Ureter (tissue), 1 donor: ENCODE results near the gene EDC3. TPM values are rescaled to one million over a fixed set of nuclear protein-coding genes. Genes with fewer than 3 reads are reported as not detected.
"Not testable (repeated sequence)": the region's sequence is repeated elsewhere in the genome, so short reads cannot be mapped to it uniquely, and the experiment has no call there.

ENCODE experiments used
- DNase-seq: peaks from one replicate; pipeline ENCODE4 v3.0.0-alpha.2; 2020; ENCODE audit warnings: low spot score
- total RNA-seq: library from RNA; stranded (reverse); gene quantifications from one replicate; pipeline ENCODE4 v1.2.4, GENCODE V29; 2023
- donor health status: DM: yes; HTN: yes; CAD: no.

The EDC3 gene, protein sequence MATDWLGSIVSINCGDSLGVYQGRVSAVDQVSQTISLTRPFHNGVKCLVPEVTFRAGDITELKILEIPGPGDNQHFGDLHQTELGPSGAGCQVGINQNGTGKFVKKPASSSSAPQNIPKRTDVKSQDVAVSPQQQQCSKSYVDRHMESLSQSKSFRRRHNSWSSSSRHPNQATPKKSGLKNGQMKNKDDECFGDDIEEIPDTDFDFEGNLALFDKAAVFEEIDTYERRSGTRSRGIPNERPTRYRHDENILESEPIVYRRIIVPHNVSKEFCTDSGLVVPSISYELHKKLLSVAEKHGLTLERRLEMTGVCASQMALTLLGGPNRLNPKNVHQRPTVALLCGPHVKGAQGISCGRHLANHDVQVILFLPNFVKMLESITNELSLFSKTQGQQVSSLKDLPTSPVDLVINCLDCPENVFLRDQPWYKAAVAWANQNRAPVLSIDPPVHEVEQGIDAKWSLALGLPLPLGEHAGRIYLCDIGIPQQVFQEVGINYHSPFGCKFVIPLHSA
- 40.4 TPM for total RNA-seq

DNA sequence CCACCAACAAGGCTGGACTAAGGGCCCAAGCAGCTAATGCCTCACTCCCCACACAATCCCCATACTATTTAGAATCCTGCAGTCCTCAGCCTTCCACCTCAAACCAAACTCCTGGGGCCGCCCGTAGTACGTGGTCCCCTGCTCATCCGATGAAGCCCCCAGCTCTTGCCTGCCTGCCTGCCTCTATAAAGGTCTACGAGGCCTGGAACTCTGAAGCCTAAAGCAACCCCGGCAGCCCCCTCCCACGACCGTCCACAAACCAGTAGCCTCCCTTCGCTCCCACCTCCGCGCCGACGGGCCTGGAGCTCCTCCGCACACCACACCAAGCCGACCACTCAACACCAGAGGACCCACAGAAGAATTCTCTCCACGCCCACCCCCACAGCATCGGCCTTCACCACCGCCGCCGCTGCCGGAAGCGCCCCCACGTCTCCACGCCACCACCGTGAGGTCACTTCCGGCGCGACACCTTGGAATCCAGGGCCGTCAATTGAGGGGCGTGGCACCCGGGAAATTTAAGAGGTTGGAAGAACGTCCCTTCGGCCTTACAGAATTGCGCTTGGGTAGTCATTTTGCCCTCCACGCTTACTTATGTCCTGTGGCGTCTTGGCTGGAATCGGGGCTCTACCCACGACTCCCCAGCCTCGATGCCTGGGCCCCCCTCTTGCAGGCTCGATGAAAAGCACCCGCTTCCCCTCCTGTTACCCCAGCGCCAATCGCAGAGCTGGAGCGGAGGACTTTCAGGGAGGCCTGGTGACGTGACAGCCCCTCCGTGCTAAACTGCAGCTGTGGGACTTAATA, at the start of gene EDC3:
Gene EDC3 (minus strand): TSS at position 428 of the 801 bp plus-strand sequence. CDS start 20,900 bp downstream, outside the sequence.
- peak; percentile 90 for DNase-seq

DNA sequence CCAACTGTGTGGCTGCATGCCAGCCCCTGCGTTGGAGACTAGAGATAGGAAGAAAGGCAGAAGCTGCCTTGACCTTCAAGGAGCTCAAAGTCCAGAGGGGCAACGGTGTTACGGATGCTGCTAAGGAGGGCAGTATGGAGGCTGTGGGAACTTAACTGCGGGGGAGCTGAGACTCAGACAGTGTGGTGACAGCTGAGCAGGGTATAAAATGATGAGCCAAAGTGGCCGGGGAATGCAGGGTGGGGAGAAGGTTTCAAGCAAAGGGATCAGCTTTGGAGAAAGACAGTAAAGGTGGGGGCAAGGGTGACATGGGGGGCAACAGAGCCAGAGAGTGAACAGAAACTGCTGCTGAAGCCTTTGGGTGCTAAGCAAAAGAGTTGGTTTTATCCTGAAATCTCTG, 46.6 kb upstream of the EDC3 start:
- no peak for DNase-seq

DNA sequence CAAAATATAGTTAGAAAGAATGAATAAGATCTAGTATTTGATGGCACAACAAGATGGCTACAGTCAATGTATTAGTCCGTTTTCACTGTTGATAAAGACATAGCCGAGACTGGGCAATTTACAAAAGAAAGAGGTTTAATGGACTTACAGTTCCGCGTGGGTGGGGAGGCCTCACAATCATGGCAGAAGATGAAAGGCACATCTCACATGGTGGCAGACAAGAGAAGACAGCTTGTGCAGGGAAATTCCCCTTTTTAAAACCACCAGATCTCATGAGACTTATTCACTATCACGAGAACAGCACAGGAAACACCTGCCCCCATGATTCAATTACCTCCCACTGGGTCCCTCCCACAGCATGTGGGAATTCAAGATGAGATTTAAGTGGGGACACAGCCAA, 42.4 kb upstream of the EDC3 start:
- DNase-seq: not testable (repeated sequence)

DNA sequence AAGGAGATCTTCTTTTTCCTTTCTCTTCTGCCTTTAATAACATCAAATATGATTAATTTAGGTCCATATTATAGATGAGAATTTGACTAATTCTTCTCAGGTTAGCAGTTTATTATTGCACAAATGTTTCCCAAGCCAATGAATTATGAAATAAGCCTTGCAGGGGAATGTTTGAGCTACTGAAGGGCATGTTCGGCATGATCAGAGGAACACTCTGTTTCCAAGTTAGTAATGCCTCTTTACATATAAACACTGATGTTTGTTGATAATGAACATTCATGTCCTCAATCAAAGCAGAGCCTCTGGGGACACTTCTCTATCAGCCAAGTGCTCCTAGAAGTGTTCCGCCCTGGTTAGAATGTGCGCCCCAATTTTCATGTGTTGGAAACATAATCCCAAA, 39.5 kb upstream of the EDC3 start:
- no peak for DNase-seq

DNA sequence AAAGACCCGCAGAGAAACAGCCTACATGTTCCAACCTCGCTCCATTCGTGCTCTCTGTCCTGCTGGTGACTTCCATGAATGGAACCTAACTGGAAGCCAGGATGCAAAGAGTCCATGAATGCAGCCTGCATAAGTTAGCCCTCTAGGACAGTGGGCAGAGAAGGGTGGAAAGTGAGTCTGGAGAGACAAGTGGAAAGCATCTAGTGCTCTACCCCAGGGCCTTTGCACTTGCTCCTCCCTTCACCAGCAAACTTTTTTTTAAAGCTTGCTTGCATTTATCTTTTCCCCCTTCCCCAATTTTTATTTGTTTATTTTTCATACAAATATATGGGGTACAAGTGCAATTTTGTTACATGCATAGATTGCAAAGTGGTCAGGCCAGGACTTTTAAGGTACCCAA, 37.4 kb upstream of the EDC3 start:
- DNase-seq: no peak

DNA sequence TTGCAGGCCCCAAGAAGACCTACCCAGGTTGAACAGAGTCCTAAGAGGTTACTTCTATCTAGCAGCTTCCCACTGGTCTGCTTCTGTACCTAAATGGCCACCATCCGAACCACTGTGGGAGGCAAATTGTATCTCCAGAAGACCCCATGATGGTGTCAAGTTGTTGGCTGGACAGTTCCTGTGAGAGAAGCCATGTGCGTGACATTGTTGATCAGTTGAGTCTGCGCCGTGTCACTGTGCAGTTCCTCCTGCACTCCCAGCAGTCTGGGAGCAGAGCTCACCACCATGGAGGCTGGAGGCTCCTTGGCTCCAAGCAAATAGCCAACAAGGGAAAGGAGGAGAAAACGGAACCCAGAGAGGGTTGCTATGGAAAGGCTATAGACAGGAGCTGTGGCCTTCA, 37.0 kb upstream of the EDC3 start:
- no peak for DNase-seq

DNA sequence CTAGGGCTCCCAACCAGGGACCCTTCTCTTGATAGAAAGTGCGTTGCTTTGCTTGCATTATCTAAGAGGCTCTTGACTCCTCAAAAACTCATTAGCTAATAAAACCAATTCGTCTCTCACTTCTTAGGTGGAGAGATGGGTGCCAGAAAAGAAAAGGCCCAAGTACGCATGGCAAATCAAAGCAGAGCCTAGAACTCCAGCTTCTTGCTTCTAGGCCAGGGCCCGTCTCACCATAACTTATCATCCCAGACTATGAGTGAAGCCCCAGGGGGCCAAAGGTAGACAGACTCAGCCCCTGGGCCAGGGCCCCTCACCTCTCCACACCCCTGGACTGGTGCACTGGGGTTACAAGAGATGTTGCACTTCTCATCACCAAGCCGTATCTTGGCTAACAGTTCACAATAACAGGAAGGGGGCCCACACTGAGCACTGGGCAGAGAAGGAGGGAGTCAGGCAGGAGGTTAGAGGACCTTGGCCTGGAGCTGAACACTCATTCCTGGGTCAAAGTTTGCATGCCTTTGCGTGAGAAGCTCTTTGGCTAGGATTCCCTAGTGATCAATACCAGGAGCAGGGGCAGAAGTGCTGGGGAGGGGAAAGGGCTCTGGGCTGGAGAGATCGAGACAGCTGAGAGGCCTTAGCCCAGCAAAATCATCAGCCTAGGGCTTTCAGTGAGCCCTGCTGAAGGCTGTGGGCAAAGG, 34.9 kb upstream of the EDC3 start:
- DNase-seq: no peak

DNA sequence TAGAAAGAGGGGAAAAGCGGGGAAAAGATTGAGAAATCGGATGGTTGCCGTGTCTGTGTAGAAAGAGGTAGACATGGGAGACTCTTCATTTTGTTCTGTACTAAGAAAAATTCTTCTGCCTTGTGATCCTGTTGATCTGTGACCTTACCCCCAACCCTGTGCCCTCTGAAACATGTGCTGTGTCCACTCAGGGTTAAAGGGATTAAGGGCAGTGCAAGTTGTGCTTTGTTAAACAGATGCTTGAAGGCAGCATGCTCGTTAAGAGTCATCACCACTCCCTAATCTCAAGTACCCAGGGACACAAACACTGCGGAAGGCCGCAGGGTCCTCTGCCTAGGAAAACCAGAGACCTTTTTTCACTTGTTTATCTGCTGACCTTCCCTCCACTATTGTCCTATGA, 33.5 kb upstream of the EDC3 start:
- DNase-seq: not testable (repeated sequence)

DNA sequence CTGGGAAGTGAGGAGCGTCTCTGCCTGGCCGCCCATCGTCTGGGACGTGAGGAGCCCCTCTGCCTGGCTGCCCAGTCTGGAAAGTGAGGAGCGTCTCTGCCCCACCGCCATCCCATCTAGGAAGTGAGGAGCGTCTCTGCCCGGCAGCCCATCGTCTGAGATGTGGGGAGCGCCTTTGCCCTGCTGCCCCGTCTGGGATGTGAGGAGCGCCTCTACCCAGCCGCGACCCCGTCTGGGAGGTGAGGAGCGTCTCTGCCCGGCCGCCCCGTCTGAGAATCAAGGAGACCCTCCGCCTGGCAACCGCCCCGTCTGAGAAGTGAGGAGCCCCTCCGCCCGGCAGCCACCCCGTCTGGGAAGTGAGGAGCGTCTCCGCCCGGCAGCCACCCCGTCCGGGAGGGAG, 32.9 kb upstream of the EDC3 start:
- not testable (repeated sequence) for DNase-seq

DNA sequence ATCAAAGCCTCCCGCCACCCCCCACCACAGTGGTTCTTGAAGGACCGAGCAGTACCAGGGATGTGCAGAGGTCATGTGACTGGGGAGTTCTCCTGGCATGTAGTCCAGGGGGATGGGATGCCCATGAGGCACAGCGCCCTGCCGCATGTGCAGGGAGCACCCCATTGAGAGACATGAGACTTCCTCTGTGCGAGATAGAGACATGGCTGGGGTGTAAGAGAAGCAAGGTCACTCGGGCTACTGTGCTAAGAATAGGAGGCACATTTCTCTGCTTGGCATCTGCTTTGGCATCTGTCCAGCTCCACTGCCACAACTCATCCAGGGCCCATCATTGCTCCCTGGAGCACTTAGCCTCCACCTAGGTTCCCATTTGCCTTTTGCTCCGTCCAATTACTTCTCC, 31.9 kb upstream of the EDC3 start:
- DNase-seq: no peak

DNA sequence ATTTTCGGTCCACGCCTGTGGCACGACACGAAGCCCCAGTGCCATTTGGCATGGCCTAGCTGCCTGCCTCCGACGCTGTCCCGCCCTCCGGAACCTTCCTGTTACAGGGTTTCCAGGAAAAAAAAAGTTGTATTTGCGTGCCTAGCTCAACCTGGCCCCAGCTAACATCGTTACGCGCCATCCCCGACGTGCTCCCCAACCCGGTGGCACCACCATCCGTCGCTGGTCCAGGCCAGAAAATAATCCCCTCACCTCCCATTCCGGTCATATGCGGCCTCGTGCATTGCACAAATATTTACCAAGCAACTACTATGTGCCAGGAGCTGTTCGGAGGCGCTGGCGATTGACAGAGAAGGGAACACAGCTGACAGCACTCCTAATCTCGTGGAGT, 30.9 kb upstream of the EDC3 start:
- no peak for DNase-seq

DNA sequence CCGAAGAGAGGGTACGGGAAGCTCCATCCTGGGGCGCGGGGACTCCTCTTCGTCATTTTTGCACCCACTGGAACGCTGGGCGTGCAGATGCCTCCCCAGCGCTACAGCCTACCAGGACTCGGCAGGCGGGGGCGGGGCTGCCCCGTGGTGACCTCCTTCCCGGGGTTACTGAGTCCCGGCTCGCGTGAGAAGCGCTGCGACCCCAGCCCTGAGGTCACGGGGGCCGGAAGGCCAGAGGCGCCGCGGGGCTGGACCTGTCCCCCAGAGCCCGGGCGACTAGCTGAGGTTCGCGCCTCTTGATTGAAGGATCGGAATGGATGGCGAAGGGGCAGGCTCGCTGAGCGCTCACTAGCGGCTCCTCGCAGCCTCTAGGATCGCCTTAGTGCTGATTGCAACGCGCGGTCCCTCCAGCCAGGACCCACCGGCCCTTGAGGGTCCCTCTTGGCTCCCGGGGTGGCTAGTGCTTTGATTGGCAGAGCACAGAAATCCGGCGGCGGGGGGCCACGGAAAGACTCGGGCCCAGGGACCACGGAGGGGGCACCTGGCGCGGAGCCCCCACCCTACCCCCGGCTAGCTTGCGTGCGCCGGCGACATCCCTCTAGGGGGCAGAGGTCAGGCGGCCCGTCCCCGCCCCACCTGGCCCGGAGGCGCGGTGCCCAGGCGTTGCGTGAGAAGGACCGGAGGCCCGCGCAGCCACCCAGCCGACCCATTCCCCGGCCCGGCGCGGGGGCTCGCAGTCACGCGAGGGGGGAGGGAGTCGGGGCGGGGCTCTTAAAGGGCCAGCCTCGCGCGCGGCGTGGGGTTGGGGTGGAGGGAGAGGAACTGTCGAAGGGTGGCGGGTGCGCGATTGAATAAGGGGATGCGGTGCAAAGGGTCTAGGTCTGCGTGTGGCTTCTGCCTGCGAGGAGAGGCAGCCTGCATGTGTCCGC, 30.3 kb upstream of the EDC3 start:
- DNase-seq: no peak

DNA sequence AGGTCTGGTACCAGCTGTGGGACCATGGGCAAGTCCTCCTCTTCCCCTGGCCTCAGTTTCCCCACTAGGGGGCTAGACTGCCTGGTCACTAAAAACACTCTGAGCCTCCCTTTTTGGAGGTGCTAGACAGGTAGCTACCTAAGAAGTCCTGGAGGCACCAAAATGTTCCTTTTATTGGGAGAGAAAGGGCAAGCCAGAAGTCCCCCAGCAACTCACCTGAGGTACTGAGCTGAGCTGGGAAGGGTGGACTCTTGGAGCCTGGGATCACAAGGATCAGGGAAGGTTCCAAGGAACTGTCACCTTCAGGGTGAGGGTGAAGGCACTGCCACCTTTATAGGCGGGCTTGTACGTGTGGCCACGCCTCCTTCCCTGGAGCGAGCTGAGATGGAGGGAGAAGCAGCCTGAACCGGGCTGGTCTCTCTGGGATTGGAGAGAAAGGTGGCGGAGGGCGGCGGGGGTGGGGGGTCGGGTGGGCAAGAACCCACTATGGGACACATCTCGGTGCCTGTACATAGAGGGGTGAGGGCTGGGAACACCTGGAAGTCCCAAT, 29.5 kb upstream of the EDC3 start, which contains the start of gene CYP1A1:
Gene CYP1A1 (minus strand): TSS at position 304 of the 550 bp plus-strand sequence. CDS start 2,431 bp downstream, outside the sequence.
- DNase-seq: no peak

DNA sequence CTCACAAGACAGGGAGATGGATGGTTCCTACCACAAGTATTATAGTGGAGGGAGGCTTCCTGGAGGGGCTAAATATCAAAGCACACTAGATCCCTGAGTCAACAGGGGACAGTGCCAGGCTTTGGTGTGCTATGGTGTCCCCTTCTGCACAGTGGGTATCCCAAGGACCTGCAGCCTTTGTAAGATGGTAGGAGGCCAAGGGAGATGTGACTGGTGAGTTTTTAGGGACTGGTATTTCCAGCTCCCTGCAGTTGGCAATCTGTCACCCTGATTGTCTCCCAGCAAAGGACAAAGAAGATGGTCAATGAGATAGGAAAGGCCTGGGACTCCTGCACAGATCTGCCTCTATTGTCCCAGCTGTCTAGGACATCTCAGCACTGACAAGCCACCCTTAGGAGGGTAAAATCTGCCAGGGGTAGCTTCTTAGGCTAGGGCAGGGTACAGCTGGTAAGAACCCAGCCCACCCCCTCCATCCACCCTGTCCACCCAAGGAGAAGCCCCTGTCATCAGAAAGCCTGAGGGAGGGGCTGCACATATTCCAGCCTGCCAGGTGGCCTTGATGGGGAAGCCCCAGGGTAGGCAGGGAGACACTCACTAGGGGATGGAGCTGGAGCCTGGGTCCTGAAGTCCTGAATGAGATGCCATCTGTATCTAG, 28.9 kb upstream of the EDC3 start:
- DNase-seq: no peak

DNA sequence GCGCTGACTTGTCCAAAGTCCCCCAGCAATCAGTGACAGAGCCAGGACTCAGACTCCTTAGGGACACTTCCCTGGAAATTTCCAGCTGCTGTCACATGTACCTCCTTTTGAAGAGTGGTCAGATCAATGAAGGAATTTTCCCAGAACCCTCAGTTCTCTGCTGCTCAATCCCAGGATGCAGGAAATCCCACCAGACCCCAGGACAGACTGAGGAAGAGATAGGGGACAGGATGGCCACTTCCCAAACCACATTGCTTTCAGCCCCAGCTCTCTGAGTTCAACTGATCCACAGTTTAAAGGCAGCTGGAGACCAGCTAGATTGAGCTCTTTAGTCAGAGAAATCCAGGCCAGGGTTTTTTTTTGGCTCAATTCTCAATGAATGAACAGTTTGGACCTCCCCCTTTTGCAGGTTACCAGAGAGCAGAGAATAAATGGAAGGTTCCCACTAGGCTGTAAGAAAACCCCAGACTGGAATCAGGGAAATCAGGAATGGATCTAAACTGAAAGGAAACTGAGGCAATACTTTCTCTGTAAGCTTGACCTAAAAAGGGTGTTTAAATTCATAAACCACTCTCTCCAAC, 28.0 kb upstream of the EDC3 start:
- no peak for DNase-seq

DNA sequence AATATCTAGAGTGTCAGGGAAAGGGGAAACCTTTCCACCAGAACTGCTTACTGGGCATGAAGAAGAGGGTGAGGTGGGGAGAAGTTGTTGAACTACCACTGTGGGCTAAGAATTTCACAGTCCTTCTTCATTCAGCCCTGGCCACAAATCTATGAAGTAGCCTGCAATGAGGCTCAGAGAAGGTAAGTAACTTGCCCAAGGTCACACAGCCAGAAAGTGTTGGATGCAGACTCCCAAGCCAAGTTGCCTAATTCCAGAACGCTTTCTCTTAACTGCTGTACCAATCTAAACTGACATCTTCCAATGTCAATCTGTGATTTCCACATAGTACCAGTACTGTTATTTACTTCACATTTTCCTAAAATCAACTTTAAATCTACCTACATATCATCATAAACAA, 27.4 kb upstream of the EDC3 start:
- no peak for DNase-seq

DNA sequence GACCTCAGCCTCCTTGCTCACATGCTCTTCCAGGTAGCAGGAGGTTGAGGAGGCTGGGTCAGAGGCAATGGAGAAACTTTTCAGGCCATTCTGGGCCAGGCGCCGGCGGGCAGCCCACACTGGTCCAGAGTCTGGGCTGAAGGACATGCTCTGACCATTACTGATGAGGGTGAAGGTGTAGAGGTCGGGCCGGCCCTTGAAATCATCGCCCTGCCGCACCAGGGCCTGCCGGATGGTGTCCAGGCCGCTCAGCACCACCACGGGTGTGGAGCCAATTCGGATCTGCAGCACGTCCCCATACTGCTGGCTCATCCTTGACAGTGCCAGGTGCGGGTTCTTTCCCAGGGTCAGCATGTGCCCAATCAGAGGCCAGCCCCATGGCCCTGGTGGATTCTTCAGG, 26.8 kb upstream of the EDC3 start:
- no peak for DNase-seq

DNA sequence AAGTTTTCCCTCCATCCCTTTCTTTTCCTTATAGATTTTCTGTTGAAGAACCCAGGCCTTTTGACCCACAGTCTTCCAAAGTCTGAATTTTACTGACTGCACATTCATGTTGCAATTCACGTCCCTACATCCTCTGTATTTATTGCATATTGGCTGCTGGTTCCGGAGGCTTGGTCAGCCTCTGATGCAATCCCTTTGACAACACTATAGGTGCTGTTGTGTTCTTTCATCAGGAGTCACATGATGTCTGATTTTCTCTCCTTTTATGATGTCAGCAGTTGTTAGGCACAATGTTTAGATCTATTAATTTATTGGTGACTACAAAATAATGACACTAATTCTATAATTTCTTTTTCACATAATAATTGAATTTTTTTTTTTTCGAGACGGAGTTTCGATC, 20.8 kb upstream of the EDC3 start:
- no peak for DNase-seq

DNA sequence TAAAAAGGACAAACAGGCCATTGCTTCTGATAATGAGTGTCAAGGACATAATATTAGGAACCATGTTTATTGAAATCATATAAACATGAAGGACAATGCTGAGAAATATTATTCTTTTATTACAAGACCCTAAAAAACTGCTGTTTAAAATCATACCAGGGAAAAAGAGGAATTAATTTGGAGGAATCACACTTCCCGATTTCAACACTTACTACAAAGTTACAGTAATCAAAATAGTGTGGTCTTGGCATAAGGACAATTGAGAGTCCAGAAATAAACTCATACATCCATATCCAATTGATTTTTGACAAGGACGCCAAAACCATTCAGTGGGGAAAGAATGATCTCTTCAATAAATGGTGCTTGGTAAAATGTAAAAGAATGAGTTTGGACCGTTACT, 16.5 kb upstream of the EDC3 start:
- DNase-seq: no peak
